ENCODE measurements around the gene TLL2. TPM values are rescaled to one million over a fixed set of nuclear protein-coding genes. Genes with fewer than 3 reads are reported as not detected.

Gene TLL2
- polyA plus RNA-seq, 2 of the 4 experiments (the other 2 are of a cell fraction) = 0.08 to 0.13 TPM

DNA sequence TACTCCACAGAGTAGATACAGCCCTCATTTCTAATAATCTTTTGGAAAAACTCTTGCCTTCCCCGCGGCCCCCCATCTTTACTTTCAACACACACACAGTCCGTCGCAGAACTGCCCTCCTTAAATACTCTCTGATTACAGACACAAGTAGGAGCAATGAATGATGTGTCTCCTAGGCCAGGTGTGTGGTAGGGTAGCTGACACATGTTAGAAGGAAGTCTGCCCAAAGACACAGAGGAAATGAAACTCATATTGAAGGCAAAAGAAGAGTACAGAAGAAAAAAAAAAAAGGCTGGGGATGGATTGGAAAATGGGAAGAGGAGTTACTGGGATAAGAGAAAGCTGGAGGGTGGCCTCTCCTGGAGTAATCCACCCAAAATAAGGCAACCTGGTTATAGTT, 169.5 kb downstream of the TLL2 start:
- ChIA-PET CTCF (interaction anchor here (0.7 to 2.0 kb wide), 5 partner anchors 8 to 1310 kb away, joined by 3 to 12 read pairs (median 4); no protein-coding TSS in a partner anchor), POLR2A (no interaction called here)
- WGBS (ENCODE audit: missing lambda C conversion rate) = 91% methylated on average over 4 of the region's 4 CpGs
- DNase-seq (ENCODE audit: low read depth in 1 of 2, low spot score in 1 of 2) = no peak
- H3K4me1 ChIP-seq = no peaks in the 10 kb centered on the region
- no peak overlapping the region for H3K27ac ChIP-seq
- peaks cover 20% of the 10 kb centered on the region; the same call in 2 of the 3 replicates for H3K9me3 ChIP-seq
- no peak overlapping the region for H3K4me2 ChIP-seq
- no peak for TF ChIP-seq KDM1A (IDR thresholded peaks at IDR 0.05; ENCODE audit: low read depth)
- TF ChIP-seq, protein P1, sequence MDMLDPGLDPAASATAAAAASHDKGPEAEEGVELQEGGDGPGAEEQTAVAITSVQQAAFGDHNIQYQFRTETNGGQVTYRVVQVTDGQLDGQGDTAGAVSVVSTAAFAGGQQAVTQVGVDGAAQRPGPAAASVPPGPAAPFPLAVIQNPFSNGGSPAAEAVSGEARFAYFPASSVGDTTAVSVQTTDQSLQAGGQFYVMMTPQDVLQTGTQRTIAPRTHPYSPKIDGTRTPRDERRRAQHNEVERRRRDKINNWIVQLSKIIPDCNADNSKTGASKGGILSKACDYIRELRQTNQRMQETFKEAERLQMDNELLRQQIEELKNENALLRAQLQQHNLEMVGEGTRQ (IDR thresholded peaks at IDR 0.05) = no peak
- no peak overlapping the region for H3K4me3 ChIP-seq
- ATAC-seq = no peak
- FAIRE-seq = no peak

DNA sequence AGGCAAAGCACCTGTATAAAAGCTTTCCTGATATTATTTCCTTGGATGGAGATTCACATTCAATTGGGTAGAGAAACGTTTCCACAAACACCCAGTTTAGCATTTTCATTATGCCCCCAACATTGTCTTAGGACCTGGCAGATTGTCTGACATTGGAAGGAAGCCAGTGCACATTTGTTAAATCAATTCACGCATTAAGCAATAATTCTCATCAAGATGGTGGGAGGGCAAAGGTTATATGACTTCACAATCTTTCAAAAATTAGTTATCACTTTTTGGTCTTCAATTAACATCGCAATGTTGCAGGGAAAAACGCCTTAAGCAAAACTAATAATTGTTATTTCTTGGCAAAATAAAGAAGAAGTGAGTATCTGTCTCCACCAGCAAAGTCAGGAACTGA, 171.3 kb downstream of the TLL2 start:
- POLR2A ChIA-PET = no interaction called here
- Histone ChIP-seq H3K27ac (no peak overlapping the region), H3K4me3 (no peak overlapping the region), H3K9me3 (peaks cover 20% of the 10 kb centered on the region; the same call in 2 of the 3 replicates), H3K4me1 (no peaks in the 10 kb centered on the region), H3K4me2 (no peak overlapping the region)
- TF ChIP-seq HOXB5 (CRISPR knock-in tag; IDR thresholded peaks at IDR 0.05) = no peak
- TF ChIP-seq EP300 (IDR thresholded peaks at IDR 0.05) = no peak
- TF ChIP-seq ESRRA (IDR thresholded peaks at IDR 0.05; ENCODE audit: borderline replicate concordance, low read length) = no peak
- TF ChIP-seq FOXS1 (CRISPR knock-in tag; IDR thresholded peaks at IDR 0.05) = no peak
- no peak for TF ChIP-seq NR3C1 (IDR thresholded peaks at IDR 0.05)
- no peak for TF ChIP-seq JUNB (IDR thresholded peaks at IDR 0.05)
- TF ChIP-seq CBX8 (IDR thresholded peaks at IDR 0.05) = no peak
- TF ChIP-seq, protein P1 (IDR thresholded peaks at IDR 0.05) = no peak
- TF ChIP-seq SREBF2 (IDR thresholded peaks at IDR 0.05) = no peak
- TF ChIP-seq MAZ (IDR thresholded peaks at IDR 0.05; ENCODE audit: borderline replicate concordance, low read depth, low read length) = no peak
- no peak for TF ChIP-seq MYC (IDR thresholded peaks at IDR 0.05; ENCODE audit: borderline replicate concordance, low read length)
- TF ChIP-seq TP53 (CRISPR knock-in tag; IDR thresholded peaks at IDR 0.05) = no peak
- no peak for TF ChIP-seq HDAC2 (IDR thresholded peaks at IDR 0.05)
- TF ChIP-seq, protein P2, sequence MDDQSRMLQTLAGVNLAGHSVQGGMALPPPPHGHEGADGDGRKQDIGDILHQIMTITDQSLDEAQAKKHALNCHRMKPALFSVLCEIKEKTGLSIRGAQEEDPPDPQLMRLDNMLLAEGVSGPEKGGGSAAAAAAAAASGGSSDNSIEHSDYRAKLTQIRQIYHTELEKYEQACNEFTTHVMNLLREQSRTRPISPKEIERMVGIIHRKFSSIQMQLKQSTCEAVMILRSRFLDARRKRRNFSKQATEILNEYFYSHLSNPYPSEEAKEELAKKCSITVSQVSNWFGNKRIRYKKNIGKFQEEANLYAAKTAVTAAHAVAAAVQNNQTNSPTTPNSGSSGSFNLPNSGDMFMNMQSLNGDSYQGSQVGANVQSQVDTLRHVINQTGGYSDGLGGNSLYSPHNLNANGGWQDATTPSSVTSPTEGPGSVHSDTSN (IDR thresholded peaks at IDR 0.05) = no peak
- TF ChIP-seq FOSL2 (IDR thresholded peaks at IDR 0.05) = no peak
- TF ChIP-seq FOSL2 (CRISPR knock-in tag; IDR thresholded peaks at IDR 0.05) = no peak
- TF ChIP-seq, protein P3, sequence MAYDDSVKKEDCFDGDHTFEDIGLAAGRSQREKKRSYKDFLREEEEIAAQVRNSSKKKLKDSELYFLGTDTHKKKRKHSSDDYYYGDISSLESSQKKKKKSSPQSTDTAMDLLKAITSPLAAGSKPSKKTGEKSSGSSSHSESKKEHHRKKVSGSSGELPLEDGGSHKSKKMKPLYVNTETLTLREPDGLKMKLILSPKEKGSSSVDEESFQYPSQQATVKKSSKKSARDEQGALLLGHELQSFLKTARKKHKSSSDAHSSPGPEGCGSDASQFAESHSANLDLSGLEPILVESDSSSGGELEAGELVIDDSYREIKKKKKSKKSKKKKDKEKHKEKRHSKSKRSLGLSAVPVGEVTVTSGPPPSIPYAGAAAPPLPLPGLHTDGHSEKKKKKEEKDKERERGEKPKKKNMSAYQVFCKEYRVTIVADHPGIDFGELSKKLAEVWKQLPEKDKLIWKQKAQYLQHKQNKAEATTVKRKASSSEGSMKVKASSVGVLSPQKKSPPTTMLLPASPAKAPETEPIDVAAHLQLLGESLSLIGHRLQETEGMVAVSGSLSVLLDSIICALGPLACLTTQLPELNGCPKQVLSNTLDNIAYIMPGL (CRISPR knock-in tag; IDR thresholded peaks at IDR 0.05; ENCODE audit: borderline replicate concordance) = no peak
- no peak for TF ChIP-seq FOSB (CRISPR knock-in tag; IDR thresholded peaks at IDR 0.05)
- TF ChIP-seq, protein P4, sequence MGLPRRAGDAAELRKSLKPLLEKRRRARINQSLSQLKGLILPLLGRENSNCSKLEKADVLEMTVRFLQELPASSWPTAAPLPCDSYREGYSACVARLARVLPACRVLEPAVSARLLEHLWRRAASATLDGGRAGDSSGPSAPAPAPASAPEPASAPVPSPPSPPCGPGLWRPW (IDR thresholded peaks at IDR 0.05) = no peak
- TF ChIP-seq JUN (IDR thresholded peaks at IDR 0.05) = no peak
- CTCF ChIA-PET = interaction anchor here (0.6 kb wide), 1 partner anchor 193 kb away, joined by 3 read pairs; no protein-coding TSS in a partner anchor
- 30% methylated on average over 4 of the region's 4 CpGs for WGBS (ENCODE audit: missing lambda C conversion rate)
- ATAC-seq = no peak
- FAIRE-seq = peak; percentile 23
- DNase-seq (ENCODE audit: low read depth in 1 of 2, low spot score in 1 of 2) = no peak
